Kasumi-1 (cell line): Measurements from ENCODE around the gene GON7.

Experiments used
- DNase-seq, 2 experiments: peaks; one replicate each; lab custom pipeline; 2025; lab: John Stamatoyannopoulos, UW

Gene GON7

DNA sequence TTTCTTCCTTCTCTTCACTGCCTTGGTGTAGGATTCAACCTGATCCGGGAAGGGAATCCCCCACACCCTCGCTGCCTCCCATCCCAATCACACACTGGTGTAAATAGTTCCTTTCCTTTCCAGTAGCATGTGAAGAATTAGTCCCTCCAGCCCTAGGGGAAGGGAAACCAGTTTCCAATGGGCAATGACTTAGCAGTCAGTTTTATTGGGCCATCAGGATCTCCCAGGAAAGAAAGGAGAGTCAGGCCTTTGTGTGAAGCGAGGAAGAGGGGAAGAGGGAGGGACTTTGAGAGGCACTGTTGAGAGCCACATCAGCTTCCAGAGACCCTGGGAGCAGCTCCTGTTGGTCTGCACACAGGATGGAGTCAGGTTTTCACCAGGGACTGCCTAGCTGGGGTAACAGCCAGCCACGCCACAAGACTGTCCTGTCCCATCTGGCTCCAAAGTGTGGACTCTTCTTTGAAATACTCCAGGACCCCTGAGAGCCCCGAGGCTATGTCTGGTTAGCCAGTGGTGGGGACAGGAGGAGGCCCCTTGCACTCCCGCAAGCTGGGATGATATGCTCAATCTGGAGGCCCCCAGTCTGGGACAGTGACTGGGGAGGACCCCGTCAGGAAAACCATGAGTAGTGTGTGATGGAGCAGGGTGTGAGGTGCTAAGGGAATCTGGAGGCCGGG, 50.0 kb downstream of the GON7 start:
- DNase-seq, result no peak

DNA sequence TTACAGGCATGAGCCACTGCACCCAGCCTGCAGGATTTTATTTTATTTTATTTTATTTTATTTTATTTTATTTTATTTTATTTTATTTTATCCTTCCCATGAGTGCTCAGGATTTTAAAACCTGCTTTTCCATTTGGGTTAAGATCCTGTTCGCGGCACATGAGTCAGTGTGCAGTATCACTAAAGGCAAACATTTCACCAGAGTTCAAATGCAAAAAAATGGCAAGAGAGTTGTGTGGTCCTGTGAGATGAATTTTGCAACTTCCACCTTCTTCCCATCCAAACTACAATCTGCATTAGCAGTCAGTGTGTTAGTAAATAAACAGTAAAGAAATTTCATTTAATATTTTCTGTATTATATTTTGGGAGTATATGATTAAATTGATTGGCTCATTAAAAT, 51.2 kb downstream of the GON7 start:
- DNase-seq, result no peak

DNA sequence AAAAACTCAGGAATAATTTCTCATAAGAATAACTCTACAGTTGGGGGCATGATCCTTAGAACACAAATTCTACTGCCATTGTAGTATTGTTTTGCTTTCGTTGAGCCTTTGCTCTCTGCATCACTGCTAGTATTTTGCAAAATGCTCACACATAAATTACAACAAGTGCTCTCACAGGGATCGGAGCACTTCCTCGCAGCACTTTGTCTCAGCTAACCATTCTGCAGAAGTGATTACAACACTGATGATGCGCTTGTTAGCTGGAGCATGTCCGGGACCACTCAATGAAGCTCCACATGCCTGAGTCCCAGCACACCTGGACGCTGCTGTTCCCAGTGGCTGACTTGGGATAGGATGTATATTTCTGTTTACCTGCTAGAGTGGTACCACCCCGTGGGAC, 53.7 kb downstream of the GON7 start:
- DNase-seq, result no peak
